ENCODE results near the gene PCSK5. TPM values are rescaled to one million over a fixed set of nuclear protein-coding genes. Genes with fewer than 3 reads are reported as not detected.

The PCSK5 gene
- polyA plus RNA-seq, 4 donors, result 15.1 to 19.0 (median 16.8) TPM

DNA sequence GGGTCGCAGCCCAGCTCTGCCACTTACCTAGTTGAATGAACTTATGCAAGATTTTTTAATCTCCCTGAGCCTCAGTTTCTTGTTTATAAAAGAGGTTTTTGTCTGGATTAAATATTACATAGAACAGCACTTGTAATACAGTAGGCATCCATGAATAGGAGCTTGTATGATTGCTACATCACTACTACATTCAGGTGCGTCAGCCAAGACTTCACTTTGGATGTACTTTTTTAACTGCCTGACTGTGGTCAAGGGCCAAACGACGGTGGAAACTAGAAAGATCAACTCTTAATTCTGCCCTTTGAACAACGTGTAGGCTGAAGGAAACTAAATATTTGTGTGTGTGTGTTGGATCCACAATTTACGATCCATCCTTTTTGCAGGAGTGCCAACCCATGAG, 330.9 kb downstream of the PCSK5 start:
- DNase-seq (ENCODE audit: low read depth in 4 of 4, low spot score in 3 of 4), result no peak

DNA sequence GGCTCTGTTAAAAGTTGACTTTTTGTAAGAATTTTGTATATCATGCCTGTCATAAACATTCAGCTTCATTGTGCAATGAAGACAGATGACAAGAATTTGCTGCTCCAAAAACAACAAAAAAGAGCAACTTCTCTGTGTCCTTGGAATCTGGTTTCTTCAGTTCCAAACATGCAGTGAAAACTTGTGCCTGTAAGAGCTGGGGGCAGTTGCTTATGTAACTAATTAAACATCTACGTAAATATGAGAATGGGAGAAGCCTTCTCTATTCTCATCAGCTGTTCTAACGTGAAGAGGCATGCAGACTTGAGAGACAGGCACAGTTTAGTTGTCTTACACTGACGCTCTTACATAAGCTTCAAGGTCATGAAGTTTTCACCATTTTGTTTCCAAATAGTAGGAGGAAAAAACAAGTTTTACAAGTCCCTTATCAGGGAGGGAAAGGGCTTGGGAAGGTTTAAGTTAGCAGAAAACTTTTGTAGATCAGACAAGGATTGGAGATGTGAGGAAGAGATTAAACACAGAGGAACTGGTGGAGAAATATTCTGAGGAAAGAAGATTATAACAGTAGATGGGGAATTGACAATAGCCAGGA, 333.4 kb downstream of the PCSK5 start:
- DNase-seq (ENCODE audit: low read depth in 4 of 4, low spot score in 3 of 4), result no peak

DNA sequence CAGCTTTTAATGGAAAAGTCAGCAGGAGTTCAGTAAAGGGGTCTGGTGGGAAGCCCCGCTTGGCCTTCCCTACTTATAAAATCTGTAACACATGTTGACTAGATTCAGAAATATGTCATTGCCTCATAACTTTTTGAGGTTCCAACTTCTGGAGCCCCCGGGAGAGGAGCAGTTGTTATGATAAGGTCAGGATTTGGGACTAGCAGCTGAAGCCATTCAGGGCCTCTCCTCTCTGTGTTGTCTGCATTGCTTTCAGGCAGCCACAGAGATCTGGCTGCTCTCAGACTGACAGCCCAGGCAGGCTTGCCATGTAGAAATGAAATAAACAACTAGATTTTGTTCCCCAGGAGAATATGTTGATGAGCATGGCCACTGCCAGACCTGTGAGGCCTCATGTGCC, 336.7 kb downstream of the PCSK5 start:
- no peak for DNase-seq (ENCODE audit: low read depth in 4 of 4, low spot score in 3 of 4)

DNA sequence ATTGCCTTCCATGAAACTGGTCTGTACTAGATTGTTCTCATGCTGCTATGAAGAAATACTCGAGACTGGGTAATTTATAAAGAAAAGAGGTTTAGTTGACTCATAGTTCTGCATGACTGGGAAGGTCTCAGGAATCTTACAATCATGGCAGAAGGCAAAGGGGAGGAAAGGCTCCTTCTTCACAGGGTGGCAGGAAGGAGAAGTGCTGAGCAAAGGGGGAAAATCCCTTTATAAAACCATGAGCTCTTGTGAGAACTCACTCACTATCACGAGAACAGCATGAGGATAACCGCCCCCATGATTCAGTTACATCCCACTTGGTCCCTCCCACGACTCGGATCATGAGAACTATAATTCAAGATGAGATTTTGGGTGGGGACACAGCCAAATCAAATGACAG, 340.5 kb downstream of the PCSK5 start:
- no peak for DNase-seq (ENCODE audit: low read depth in 4 of 4, low spot score in 3 of 4)

DNA sequence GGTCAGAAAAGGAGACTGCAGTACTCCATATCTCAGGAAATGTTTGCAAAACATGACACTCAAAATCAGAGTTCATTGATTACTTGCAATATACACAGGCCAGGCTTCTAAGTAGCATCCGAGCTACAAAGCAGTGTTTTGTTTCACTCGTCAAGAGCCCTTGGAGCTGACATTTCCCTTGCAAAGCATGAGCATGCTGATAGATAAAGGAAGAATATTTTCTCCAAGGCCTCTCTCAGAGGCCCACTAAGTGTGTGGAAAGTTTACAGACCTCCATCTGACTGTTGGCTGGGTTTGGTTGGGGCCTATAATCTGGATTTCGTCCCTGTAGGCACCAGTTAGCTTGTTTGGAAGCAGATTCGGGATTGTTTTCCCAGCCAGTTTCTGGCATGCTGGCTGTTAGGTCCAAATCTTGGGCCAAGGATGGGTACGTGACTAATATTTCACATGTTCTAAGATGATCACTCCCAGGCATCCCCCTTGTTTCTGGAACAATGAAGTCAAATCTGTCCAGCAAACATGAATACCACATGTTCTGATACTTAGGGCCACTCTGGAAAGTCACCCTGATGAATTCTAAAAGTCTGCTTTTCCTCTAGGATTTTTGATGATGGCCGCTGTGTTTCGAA, 342.5 kb downstream of the PCSK5 start:
- no peak for DNase-seq (ENCODE audit: low read depth in 4 of 4, low spot score in 3 of 4)

DNA sequence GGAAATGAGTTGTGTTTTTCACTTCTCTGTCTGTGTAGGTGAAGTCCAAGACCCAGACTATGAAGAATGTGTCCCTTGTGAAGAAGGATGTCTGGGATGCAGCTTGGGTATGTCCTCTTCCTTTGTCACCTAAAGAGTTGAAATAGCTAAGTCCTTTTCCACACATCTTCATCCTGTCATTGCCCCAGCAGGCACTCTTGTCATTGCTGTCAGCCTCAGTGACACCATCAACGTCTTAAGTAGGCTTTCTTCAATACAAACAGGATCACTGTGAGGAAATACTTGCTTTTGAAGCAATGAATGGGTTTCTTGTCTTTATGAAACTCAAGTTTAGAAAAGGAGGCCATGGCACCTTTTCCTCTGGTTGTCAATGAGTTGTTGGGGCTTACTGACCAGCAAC, 350.1 kb downstream of the PCSK5 start:
- DNase-seq (ENCODE audit: low read depth in 4 of 4, low spot score in 3 of 4), result no peak

DNA sequence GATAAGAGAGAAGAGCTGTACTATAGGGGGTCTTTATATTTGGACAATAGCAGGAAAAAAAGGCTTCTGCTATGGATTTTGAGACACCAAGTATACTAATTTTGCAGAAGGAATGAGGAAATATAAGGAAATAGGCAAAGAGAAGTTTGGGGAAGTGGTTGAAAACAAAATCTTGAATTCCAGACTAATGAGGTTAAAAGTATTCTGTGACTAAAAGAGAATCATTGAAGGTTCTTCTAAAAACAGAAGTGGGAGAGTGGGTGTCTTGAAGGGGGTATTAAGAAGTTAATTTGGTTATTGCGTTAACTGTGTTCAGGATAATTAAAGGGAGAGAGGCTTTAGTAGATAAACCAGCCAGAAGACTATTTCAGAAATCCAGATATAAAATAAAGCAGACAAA, 355.0 kb downstream of the PCSK5 start:
- no peak for DNase-seq (ENCODE audit: low read depth in 4 of 4, low spot score in 3 of 4)

DNA sequence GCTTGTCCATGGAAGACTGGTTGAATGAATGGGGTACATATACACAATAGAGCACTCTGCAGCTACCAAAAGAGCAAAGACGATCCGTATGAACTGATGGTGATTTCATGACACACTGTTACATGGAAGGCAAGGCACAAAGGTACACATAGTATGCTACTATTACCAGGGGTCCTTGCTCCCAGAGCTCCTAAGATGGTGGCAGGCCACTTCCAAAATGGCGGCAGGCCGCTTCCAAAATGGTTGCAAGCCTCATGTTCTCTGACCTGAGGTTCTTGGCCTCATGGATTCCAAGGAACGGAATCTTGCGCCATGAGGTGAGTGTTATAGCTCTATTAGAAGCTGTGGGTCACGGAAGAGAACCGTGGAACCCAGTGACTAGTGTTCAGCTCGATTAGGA, 356.2 kb downstream of the PCSK5 start:
- no peak for DNase-seq (ENCODE audit: low read depth in 4 of 4, low spot score in 3 of 4)

DNA sequence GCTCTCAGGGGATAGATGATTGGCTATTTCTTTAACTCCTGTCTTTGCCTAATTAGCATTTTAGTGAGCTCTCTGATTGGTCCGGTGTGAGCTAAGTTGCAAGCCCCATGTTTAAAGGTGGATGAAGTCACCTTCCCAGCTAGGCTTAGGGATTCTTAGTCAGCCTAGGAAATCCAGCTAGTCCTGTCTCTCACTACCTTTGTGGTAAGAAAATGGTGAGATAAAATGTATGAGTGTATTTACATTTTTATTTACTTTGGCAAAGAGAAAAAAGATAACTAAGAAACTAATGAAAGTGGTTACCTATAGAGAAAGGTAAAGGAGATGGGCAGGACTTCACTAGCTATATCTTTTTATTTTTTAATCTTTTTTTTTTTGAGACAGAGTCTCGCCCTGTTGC, 357.0 kb downstream of the PCSK5 start:
- DNase-seq (ENCODE audit: low read depth in 4 of 4, low spot score in 3 of 4), result no peak

DNA sequence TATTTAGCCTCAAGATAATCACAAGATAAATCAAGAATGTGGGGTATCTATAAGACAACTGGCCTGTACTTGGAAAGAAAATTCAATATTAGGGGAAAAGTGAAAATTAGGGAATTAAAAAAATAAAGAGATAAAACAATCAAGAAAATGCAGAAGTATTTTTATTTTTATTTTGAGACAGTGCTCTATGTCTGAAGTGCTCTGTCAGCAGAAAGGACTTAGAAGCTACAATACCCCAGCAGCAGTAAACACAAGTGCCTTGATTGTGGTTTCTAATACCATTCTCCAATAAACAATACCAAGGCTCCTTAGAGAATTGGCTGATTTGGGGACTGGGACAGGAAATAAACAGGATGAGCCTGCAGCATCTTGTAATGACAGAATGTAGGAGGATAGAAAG, 358.8 kb downstream of the PCSK5 start:
- DNase-seq (ENCODE audit: low read depth in 4 of 4, low spot score in 3 of 4), result no peak

DNA sequence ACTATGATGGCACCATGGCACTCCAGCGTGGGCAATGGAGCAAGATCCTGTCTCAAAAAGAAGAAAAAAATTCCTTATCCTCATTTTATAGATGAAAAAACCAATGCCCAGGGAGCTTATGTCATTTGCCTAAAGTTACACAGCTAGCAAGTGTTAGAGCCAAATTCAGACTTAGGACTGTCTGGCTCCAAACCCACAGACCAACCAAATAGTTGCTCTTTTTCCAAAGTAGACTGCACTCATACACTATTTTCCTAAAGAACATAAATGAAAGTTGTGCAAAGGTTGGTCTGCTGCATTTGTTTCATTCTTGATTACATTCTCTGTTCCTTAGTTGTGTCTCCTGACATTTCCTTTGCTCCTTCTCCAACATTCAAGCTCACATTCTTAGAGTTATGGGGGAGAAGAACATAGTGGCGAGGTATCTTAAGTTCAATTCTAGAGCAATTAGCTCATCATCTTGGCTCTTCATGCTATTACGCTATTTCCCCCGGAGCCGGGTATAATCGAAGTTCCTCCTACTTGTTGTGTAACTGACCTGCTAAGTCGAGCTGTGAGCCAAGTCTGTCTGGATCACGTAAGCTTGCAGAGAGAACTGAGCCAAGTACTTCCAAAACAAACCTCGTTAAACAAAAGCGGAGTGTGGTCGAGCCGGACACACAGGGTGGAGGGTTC, 365.4 kb downstream of the PCSK5 start:
- DNase-seq (ENCODE audit: low read depth in 4 of 4, low spot score in 3 of 4), result no peak

DNA sequence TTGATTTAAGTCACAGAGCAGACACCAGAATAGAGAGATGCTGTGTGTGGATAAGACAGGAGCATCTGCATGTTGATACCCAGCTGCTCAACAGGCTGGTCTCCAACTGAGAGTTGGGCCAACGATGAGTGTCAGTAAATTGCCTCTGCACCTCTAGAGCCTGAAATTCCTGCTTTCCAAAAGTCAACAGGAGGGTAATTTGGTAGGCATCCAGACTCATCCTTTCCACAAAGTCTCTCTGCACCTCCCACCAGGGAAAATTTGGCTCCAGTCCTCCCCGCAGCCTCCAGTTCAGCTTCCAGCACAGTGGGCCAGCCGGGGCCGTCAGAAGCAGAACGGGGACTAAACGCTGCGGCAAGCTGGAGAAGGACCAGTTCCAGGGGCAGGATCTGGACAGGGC, 366.8 kb downstream of the PCSK5 start:
- DNase-seq (ENCODE audit: low read depth in 4 of 4, low spot score in 3 of 4), result no peak

DNA sequence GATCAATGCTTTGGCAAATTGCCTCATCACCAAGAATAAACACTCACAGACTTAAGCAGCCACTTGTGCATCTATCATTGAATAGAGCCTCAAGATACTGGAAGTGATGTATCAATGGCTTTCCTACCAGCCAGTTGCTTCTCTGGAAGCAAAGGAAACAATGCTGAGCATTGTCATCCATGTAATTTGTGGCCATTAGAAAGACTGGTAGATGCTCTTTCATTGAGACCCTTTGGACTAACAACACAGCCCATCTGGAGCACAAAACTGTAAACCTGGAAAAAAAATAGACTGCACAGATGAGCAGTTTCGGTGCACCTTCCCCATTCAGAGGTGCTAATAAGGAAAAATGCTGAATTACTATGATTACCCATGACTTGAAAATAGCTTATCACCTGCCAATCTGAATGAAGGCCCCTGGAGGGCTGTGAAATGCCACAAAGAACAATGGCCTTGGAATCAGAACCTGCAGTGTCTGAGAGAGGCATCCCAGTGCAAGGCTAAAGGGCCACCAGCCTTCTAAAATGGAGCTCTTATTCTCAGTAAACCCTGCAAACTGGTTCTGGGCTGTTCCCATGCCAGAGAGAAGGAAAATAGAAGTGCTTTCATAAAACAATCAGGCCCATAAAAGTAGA, 376.3 kb downstream of the PCSK5 start:
- DNase-seq (ENCODE audit: low read depth in 4 of 4, low spot score in 3 of 4), result no peak

DNA sequence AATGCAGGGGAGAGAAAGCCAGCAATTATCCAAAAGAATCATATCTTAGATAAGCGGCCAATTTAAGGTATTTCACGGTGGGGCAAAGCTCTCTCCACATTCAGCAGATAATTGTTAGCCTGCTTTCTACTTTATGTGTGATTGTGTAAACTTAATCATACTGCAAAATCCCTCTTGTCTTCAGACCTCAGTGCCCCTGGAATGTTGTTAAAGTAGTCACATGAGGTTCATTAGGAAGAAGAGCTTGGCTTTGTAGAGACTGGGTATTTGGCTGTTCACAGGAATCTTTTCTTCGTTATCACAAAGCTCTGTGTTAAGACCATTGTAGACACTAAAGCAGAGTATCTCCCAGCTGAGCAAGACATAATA, 376.8 kb downstream of the PCSK5 start:
- DNase-seq (ENCODE audit: low read depth in 4 of 4, low spot score in 3 of 4), result no peak

DNA sequence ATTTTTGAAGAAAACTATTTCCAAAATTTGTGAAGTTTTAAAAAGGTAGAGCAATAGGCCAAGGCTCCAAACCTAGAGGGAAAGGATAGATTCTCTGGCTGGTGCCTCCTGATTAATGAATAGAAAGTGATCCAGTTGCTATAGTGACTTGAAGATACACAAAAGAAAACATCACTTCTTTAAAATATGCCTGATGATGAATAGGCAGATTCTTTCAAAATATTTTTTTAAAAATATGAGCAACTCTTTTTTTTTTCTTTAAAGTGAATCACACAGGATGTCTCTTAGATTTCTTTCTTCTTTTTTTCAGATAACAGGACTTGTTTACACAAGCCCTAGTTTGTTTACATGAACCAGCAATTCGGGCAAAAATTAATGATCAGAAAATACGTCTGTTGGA, 379.3 kb downstream of the PCSK5 start:
- DNase-seq (ENCODE audit: low read depth in 4 of 4, low spot score in 3 of 4), result no peak

DNA sequence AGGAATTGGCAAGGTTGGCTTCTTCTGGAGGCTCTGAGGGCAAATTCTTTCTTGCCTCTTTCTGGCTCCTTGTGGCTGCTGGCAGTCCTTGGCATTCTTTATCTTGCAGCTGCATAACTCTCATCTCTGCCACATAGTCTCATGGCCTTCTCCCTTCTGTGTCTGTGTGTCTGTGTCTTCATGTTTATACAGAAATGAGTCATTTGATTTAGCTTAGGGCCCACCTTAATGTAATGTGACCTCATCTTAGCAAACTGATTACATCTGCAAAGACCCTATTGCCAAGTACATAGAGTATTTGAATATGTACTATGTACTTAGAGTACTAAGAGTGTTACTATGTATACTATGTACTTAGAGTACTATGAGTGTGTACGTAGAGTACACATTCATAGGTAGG, 381.3 kb downstream of the PCSK5 start:
- no peak for DNase-seq (ENCODE audit: low read depth in 4 of 4, low spot score in 3 of 4)

DNA sequence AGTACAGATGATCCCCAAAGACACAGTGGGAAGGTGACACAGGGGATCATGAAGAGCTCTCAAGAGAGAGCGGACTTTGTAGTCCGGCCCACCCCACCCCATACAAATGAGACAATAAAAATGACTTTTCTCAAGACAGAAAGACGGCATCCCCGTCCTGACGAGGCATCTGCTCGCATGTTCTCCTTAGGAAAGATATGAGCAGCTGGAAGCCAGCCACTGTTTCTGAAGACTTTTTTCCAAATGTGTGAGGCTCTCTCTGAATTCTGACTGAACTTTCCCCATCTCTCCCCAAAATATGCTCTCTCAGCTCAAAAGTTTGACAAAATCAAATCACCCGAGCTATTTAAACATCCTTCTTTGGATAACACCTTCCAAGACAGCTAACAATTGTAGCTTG, 398.6 kb downstream of the PCSK5 start:
- DNase-seq (ENCODE audit: low read depth in 4 of 4, low spot score in 3 of 4), result no peak

DNA sequence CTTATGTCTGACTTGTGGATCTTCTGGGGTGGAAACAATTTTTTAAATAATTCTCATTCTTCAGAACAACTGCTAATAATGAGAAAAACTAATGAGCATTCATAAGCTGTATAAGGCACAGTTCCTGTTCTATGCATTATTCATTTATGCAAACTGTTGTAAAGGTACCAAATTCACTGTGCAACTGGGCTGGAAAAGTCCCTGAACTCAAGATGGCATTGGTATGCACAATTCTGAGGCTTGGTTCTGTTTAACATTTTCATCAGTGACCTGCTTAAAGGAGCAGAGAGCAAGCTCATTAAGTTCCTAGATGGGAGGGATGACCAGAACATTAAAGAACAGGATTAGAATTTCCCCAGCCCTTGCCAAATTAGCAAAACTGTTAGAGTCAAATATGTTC, 399.2 kb downstream of the PCSK5 start:
- DNase-seq (ENCODE audit: low read depth in 4 of 4, low spot score in 3 of 4), result no peak

DNA sequence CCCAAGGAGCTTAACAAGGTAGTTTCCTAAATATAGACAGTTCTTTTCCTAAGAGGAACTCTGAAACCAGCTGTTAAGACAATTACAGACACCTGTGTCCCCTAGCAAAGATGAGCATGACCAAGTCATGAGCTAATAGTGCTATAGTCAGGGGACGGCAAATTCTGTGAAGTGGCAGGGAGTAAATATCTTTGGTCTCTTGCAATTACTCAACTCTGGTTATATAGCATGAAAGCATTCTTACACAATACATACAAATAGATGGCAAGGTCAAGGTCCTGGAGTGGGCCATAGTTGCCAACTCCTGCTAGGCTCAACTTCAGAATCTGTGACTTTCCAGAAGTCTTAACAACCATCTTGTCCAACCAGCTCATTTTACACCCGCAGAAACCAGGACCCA, 400.1 kb downstream of the PCSK5 start:
- DNase-seq (ENCODE audit: low read depth in 4 of 4, low spot score in 3 of 4), result no peak

DNA sequence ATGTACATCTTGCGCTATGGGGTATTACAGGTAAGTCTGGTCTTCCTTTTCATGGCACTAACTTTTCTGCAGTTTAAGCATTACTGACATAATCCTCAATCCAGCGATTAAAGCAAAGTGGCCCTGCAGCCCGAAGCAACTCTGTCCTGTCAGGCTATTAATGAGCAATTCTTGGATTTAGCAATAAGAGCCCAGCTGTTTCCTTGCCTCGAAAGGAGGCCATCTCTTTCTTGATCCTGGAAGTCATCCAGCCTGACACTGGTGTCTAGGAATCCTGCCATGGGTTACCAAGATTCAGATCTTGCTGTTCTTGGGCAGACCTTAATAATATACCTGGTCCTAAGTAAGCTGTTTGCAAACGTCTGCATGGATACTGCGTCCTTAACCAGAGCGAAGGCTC, 401.8 kb downstream of the PCSK5 start:
- DNase-seq (ENCODE audit: low read depth in 4 of 4, low spot score in 3 of 4), result no peak

DNA sequence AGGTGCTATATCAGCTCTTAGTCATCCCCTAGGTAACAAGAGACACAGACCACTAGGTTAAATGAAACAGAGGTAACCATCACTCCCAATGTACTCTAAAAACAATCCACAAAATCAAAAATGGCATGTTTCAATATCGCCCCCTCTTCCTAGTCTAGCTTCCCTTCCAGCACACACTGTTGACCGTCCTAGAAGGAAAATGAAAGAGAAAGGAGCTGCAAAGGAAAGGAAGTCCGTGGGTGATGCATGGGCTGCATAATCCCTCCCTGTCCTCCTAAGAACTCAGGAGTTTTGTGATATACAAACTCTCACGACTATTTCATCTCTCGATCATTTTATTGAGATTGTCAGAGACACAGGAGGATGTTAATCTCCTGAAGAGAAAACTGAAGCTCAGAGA, 402.2 kb downstream of the PCSK5 start:
- DNase-seq (ENCODE audit: low read depth in 4 of 4, low spot score in 3 of 4), result no peak

DNA sequence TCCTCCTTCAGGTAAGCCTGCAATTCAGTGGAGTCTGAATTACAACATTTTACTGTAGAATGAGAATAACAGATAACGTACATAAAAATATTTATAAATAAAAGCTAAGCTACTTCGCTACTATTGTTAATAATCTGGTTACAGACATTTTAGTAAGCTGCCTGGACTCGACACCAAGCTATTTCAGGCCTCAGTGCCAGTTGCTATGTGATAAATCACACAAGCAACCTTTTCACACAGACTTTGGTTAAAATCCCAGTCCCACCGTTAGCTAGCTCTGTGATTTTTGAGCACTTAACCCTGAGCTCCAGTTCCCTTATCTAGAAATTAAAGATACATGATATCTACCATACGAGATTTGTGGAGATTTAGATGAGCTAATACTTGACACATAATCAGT, 403.8 kb downstream of the PCSK5 start:
- DNase-seq (ENCODE audit: low read depth in 4 of 4, low spot score in 3 of 4), result no peak
